Stimulated activated CD4-positive, alpha-beta T cell treated with anti-CD3 and anti-CD28 coated beads, Interleukin-4, amount 100 ng/mL, for 24 hours (primary cell): ENCODE data around the gene SMARCA5.
"Not testable (repeated sequence)": the region's sequence is repeated elsewhere in the genome, so short reads cannot be mapped to it uniquely, and the experiment has no call there.

Experiments
- DNase-seq: peaks from one replicate; pipeline ENCODE4 v3.0.0-alpha.2; 2020

SMARCA5 gene, protein sequence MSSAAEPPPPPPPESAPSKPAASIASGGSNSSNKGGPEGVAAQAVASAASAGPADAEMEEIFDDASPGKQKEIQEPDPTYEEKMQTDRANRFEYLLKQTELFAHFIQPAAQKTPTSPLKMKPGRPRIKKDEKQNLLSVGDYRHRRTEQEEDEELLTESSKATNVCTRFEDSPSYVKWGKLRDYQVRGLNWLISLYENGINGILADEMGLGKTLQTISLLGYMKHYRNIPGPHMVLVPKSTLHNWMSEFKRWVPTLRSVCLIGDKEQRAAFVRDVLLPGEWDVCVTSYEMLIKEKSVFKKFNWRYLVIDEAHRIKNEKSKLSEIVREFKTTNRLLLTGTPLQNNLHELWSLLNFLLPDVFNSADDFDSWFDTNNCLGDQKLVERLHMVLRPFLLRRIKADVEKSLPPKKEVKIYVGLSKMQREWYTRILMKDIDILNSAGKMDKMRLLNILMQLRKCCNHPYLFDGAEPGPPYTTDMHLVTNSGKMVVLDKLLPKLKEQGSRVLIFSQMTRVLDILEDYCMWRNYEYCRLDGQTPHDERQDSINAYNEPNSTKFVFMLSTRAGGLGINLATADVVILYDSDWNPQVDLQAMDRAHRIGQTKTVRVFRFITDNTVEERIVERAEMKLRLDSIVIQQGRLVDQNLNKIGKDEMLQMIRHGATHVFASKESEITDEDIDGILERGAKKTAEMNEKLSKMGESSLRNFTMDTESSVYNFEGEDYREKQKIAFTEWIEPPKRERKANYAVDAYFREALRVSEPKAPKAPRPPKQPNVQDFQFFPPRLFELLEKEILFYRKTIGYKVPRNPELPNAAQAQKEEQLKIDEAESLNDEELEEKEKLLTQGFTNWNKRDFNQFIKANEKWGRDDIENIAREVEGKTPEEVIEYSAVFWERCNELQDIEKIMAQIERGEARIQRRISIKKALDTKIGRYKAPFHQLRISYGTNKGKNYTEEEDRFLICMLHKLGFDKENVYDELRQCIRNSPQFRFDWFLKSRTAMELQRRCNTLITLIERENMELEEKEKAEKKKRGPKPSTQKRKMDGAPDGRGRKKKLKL

DNA sequence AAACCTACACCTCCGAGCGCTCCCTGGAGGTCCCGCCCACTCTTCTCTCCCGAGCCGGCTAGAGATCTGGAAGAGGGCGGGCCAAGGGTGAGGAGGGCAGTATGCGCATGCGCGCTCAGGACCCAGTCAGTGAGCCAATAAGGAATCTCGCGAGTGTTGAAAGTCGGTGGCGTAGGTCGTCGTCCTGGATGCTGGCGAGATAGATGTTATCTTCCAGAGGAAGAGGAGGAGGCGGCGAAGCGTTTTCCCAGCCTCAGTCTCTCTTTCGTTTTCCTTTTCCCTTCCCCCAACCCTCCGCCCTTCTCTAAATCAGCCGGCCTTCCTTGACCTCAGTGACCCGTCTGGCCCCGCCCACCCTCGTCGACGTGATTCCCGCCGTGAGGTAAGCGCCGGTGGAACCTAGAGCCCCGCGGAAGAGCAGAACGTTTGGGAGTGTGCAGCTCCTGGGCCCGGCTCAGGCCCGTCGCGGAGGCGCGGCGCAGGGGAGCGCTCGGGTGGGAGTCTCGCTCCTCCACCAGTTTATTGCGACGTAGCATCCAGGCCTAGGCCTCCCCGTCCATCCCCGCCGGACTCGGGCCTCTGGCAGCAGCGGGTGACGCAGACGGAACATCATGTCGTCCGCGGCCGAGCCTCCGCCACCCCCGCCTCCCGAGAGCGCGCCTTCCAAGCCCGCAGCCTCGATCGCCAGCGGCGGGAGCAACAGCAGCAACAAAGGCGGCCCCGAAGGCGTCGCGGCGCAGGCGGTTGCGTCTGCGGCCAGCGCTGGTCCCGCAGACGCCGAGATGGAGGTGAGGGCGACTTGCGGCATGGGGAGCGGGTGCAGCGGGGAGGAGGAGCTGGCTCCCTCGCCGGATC lies at the start of gene SMARCA5:
TSS of gene SMARCA5 (plus strand) at position 389 of the 855 bp plus-strand sequence. CDS start at position 612, 223 bp downstream.
- peak; percentile 95 for DNase-seq

DNA sequence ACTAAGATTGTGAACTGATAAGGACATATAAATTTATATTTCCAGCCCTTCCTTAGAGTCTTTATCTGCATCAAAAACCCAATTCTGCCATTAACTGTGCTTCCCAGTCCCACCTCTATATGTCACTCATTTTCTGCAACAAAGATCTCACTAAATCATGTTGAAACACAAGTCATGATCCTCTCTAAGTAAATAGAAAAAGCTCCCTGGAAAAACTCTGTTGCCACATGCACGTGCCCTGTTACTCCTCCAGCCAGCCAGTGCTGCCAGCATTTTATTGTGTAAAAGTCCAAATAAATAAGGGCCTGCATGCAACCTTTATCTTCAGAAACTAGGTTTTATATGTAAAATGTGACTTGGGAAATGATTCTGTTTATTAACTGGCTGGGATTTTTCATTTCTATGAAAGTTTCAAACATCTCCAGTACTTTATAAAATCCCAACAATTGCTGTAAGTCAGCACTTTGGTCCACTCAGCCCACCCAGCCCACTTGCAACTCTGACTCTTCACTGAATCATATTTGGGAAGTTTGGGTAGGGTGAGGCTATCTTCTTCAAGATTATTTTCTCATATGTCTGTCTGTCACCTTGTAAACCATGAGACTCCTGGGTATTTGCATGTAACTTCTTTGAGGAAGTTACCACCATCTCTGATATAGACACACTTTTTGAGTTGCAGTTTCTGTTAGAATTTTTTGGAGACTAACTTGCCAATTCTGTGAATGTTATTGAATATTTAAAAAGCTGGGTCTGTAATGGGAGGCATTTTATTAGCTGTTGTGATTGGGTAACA lies 40.0 kb upstream of the SMARCA5 start:
- DNase-seq = no peak

DNA sequence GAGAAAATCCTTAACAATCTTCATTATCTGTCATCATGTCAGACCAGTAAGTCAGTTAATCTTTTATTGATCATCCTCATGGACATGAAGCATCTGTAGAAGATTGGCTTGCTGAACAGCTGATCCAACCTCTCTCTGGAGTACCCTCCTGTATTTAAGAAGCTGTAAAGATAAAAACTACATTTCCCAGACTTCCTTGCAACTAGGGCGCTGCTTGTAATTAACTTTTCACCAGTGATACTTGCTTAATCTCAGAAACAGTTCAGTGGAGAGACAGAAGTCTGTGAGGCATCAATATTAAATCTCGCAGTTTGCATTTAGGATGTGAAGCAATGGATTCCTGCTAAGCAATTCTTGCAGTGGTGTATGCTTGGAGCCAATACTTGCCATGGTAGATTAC lies 36.0 kb upstream of the SMARCA5 start:
- no peak for DNase-seq

DNA sequence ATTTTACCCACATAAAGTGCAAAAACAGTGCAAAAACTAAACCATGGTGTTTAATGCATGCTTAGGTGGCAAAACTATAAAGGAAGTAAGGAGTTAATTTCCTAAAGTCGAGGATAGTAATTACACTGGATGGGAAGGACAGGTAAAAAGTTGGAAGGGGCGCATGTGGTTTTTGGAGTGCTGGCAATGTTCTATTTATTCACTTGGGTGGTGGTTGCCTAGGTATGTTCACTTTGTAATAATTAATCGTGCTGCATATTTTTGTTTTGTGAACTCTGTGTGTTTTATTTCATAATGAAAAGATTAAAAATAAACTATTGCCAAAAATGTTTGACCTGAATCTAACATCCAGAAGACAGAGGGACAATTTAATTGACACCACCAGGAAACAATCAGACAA lies 32.1 kb upstream of the SMARCA5 start:
- no peak for DNase-seq

DNA sequence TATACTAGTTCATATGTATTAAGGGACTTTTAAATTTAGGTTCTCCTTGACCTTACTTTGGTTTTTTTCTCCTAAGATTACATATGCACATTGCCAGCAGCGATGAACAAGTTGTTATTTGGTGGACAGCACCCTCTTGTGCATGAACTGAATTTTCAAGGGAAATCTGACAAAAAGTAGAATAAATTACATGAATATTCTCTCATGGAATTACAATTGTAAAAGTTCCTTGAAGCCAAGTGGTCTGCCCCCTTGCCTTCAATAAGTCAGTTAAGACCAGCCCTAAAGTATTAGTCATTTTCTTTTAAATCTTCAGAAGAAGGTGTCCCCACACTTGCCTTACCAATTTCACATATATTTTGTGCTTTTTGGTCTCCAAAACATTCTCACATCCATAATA lies 30.7 kb upstream of the SMARCA5 start:
- no peak for DNase-seq

DNA sequence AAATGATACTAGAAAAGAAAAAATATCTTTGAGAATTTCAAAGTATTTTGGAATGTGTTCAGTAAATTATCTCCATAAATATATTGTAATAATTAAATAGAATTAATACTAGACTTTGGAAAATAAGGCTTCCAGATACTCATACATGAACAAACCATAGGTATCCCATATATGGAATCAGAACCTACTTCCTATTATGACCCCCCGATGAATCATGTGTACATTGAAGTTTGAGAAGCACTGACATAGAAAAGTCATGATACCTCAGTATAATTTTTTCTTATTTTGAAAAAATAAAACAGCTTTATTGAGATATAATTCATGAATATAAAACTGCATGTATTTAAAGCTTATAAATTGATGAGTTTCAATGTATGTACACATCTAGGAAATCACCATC lies 27.2 kb upstream of the SMARCA5 start:
- no peak for DNase-seq

DNA sequence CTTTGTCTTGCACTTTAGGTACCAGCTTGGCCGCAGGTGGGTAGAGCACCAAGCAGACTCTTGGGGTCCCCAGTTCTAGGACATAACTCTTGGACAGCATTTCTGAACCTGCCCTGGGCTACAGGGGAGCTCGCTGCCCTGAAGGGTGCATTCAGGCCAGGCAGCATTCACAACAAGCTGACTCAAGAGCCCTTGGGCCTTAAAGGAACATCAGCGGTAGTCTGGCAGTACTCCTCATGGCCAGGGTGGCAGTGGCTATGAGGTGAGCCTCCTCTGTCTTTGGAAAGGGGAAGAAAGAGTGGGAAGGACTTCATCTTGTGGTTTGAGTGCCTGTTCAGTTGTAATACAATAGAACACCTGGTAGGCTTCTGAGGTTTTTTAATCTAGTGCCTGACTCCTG lies 24.8 kb upstream of the SMARCA5 start:
- no peak for DNase-seq

DNA sequence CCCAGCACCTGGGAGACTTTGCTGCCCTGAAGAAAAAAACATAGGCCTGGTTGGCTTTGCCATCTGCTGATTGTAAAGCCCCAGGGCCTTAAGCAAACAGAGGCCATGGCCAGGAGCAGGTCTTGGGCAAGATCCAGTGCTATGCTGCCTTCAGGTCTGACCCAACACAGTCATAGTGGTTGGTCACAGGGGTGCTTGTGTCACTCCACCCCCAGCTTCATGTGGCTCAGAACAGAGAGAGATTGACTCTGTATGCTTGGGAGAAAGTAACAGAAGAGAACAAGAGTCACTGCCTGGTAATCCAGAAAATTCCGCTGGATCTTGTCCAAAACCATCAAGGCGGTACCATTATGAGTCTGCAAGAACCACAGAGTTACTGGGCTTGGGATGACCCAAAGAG lies 24.4 kb upstream of the SMARCA5 start:
- no peak for DNase-seq

DNA sequence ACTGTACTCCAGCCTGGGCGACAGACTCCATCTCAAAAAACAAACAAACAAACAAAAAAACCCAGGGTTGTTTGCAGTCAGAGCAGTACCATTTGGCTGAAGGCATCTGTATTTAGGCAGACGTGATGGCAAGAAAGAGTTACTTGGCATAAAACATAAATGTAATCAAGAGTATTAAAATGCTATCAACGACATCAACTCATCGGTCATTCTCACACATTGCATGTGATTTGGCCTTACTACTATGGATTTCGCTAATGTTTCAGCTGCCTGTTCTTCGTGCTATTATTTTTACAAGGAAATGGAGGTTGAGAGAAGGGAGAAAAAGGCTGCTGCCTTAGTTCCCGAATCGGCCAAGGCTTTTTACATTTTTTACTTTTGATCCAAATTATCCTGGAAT lies 15.5 kb upstream of the SMARCA5 start:
- no peak for DNase-seq

DNA sequence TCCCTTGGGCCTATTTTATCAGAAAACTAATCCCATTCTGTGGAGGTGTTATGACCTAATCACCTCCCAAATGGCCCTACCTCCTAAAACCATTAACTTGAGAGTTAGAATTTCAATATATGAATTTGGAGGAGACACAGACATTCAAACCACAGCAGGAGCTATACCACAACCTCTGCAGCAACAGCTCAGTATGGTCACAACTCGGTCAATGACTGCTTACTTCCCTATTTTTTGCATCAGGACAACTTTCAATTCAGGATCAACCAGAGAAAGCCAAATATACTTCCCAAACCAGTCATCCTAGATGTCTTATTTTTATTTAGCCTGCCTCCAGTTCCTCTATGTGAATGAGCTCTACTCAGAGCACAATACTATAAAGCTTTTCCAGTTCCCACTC lies 11.3 kb upstream of the SMARCA5 start:
- no peak for DNase-seq

DNA sequence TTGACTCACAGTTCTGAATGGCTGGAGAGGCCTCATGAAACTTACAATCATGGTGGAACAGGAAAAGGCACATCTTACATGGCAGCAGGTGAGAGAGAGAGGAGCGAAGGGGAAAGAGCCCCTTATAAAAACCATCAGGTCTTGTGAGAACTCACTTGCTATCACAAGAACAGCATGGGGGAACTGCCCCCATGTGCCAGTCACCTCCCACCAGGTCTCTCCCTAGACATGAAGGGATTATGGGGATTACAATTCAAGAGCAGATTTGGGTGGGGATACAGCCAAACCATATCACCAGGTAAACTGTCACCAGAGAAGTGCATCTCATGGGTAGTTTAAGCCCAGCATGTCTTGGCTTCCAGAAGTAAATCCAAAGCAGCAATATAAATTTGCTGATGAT lies 7.5 kb upstream of the SMARCA5 start:
- DNase-seq = no peak

DNA sequence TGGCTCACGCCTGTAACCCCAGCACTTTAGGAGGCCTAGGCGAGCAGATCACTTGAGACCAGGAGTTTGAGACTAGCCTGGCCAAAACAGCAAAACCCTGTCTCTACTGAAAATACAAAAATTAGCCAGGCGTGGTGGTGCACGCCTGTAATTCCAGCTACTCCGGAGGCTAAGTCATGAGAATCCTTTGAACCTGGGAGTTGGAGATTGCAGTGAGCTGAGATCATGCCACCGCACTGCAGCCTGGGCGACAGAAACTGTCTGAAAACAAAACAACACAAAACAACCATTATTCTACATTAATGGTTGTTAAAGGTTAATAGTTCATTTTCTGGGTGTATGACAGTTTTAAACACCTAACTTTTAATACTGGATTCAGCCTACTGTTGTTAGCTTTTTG lies 1.6 kb upstream of the SMARCA5 start:
- no peak for DNase-seq

DNA sequence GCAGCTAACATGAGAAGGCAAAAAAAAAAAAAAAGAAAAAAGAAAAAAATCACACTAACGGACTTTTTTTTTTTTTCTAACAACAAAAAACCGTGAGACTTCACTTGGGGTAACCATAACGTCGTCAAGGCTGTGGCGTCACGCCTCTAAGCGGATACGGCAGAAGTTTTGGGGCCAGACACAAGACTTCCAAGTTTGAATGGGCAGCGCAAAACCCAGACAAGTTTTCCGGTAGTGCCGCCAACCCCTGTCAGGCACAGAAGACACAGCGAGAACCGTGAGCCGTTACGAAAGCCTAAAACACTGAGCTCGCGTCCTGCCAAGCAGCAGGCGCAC lies 556 bp upstream of the SMARCA5 start:
- DNase-seq = no peak

DNA sequence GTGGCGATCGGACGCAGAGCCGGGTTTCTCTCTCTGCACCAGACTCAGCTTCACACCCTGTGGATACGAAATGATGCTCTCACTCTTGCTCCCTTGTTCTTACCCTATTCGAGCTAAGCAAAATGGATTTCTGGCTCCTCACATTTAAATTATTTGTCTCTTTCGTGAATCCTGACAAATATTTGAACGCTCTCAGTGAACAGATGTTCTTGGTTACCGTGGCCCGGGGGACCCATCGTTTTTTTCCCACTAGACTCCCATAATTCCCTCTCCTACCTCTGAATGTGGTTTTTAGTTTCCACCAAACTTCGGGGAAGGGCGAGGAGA lies 630 bp downstream of the SMARCA5 start:
- DNase-seq = no peak

DNA sequence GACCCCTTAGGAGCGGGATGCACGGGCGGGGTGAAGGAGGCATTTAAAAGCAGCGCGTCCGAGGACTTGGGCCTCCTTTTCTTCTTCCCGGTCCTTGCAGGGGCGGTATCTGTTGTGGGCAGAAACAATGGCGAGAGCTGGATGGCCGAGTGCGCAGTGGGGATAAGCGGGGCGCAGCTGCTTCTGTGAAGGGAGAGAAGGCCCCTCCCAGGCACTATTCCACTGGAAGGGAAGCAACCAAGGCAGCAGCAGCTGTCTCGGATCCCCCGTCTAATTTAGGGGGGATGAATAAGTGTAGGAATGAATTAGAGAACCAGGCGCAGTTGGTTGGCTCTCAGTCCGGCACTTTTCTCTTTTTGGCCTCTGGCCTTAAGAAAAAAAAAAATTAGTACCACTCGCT lies 995 bp downstream of the SMARCA5 start:
- DNase-seq = peak; percentile 12

DNA sequence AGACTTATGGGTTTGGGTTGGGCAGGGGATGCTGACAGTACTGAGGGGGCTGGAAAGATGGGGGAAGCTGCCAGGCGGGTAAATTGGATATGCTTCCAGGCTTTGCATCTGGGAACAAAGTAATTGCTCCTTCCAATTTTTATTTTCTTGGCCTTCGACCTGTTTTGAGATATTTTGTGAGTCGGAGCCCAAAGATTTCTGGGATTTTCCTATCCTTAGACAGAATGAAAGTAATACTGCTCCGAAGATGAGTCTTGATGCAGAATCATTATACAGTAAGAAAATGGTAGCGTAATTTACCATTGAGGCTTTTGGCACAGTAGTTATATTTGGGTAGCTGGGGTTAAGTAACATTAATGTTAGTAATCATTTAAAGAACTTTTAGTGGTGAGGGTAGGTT lies 1.4 kb downstream of the SMARCA5 start:
- no peak for DNase-seq

DNA sequence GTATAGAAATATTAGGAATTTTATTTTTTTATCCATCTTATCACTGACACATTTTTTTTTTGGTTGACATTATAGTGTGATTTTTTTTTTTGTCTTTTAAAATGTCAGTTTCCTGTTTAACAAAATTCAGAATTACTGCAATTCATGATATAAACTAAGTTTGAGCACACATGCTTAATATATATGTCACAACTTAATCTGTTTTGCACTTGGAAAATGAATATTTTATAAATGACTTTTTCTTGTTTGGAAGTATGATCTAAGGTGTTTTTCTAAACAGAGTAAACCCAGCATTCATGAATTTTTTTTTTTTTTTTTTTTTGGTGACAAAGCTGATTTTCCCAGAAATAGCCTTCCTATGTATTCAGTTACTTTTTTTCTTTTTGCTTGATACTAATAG lies 2.4 kb downstream of the SMARCA5 start:
- DNase-seq = no peak

DNA sequence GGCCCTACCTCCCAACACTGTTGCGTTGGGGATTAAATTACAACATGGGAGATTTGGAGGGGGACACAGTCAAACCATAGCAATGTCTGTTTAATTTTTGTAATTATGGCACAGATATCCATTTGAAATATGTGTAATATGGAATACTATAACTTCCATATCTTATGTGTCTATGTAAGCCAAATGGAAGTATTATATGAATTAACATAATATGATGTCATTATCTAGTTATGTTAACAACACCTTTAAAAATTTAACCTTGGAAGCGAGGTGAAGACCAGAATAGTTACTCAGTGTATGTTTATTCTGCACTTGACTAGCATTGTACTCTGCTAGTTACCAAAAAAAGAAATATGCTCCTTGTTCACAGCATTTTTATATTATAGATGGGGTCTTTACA lies 4.3 kb downstream of the SMARCA5 start:
- DNase-seq = no peak

DNA sequence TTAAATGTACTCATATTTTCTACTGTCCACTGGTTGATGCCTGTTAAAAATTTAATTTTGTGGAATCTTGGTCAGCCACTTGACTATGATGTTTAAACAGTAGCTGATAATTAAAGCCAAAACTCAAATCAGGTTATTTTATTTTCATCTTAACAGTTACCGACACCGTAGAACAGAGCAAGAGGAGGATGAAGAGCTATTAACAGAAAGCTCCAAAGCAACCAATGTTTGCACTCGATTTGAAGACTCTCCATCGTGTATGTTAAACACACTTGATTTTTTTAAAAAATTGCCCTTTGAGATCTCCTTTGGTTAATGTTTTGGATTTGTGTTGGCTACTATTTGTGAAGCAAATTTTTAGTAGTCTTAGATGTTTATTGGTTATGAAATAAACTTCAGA lies 10.7 kb downstream of the SMARCA5 start:
- DNase-seq = no peak

DNA sequence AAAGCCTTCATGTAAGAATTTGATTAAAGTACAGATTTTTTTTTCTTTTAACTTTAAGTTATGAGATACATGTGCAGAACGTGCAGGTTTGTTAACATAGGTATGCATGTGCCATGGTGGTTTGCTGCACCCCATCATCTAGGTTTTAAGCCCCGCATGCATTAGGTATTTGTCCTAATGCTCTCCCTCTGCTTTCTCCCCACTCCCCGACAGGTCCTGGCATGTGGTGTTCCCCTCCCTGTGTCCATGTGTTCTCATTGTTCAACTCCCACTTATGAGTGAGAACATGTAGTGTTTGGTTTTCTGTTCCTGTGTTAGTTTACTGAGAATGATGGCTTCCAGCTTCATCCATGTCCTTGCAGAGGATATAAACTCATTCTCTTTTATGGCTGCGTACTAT lies 14.5 kb downstream of the SMARCA5 start:
- not testable (repeated sequence) for DNase-seq

DNA sequence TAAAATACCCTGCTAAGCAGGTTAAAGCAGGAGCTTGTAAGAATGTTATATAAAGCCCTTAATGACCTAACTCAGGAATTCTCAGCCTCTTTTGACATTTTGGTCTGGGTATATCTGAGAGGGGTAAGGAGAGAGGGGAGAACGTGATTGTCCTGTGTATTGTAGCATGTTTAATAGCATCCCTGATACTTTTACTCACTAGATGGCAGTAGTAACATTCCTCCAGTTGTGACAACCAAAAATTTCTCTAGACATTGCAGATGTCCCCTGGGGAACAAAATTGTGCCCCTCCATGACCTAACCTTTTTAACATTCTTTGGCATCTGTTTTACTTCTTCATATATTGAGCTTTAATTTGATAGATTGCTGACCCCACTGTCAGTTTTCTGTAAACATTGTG lies 17.9 kb downstream of the SMARCA5 start:
- DNase-seq = no peak

DNA sequence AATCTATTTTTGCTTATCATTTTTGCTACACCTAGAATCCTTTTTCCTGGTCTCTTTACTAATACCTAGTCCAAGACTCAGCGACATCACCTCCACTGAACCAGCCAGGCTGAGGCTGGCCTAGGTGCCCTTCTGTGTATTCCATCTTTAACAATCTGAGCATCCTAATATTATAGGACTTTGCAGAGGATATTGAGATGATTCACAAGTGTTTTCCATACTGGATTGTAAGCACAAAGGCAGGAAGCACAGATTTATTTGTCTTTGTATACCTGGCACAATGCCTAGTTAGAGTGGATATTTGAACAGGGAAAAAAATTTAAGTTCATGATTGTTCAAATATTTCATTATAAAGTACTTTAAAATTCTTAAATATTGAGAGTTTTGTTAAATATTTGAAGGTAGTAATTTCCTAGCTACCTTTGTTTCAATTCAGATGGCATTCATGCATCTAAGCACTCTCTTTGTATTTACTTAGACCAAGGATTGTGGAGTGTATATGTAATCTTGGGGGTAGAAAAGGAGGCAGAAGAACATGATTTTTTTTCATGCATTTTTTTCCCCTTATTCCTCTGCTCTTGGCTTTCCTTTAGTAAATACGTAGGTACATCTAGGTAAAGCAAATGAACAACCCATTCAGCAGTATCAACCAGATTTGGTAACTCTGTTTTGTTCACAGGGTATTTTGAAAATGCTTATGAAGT lies 18.4 kb downstream of the SMARCA5 start:
- DNase-seq = no peak
